HL-60/S4 treated with phorbol 12-myristate 13-acetate at 8.2 ng/mL for 4 days and 3 days (cell line): ENCODE measurements around the gene TRIM68.

Experiments used
- in situ Hi-C: fragments of 300-500 bp; cut with MboI; formaldehyde crosslinking; loops from 2 replicates; pipeline ENCODE4 v1.15.0; 2022; ENCODE audit warnings: low sequenced_read_pairs

TRIM68 gene, protein sequence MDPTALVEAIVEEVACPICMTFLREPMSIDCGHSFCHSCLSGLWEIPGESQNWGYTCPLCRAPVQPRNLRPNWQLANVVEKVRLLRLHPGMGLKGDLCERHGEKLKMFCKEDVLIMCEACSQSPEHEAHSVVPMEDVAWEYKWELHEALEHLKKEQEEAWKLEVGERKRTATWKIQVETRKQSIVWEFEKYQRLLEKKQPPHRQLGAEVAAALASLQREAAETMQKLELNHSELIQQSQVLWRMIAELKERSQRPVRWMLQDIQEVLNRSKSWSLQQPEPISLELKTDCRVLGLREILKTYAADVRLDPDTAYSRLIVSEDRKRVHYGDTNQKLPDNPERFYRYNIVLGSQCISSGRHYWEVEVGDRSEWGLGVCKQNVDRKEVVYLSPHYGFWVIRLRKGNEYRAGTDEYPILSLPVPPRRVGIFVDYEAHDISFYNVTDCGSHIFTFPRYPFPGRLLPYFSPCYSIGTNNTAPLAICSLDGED

DNA sequence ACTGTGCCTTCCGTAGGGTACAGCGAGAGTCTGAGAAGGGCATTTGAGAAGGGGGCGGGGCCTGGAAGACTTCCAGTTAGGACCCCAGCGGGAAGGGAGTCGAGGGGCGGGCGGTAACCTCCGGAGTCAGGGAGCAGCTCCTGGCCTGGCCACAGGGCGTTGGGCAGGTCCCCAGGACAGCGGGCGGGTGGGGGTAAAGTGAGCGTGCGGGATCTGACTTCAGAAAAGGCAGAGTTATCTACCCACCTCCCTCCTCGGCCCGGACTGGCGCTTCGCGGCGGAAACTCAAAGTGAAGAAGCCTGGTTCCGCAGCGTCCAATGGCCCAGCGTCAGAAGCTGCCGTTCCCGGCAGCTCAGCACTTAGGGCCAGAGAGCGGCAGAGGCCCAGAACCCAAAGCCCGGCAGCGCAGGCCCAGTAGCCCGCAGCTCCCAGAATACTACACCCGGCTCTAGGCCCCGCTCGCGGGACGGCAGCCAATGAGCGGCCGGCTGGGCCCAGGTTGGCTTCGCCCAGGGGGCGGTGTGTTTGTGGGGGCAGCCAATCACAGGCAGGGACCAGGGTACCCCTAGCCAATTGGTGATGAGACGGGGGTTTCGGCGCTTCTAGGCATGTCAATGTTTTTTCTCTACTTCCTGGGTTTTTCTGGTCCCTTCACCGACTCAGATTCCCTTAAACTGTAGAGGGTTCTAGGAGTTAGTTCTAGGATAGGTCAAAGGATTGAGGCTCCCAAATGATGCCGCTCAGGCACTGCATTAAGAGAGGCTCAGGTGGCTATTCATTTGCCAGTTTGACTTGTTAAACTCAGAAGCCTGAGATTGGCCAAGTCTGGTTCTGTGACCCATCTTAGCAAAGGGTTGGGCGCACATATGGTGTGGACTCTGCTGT lies at the start of gene TRIM68:
TRIM68 (minus strand) TSS at position 451 of the 886 bp plus-strand sequence. CDS start 2,727 bp downstream, outside the sequence.
- in situ Hi-C loops: no loop called here

DNA sequence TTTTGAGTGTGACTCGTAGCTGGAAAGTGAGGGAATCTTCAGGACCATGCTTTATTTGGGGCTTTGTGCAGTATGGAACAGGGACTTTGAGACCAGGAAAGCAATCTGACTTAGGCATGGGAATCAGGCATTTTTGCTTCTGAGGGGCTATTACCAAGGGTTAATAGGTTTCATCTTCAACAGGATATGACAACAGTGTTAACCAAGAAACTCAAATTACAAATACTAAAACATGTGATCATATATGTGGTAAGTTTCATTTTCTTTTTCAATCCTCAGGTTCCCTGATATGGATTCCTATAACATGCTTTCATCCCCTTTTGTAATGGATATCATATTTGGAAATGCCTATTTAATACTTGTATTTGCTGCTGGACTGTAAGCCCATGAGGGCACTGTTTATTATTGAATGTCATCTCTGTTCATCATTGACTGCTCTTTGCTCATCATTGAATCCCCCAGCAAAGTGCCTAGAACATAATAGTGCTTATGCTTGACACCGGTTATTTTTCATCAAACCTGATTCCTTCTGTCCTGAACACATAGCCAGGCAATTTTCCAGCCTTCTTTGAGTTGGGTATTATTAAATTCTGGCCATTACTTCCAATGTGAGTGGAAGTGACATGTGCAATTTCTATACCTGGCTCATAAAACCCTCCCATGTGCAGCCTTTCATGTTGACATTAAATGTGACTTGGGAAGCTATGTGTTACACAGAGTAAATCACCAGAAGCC lies 46.8 kb upstream of the TRIM68 start:
- in situ Hi-C loops: no loop called here

DNA sequence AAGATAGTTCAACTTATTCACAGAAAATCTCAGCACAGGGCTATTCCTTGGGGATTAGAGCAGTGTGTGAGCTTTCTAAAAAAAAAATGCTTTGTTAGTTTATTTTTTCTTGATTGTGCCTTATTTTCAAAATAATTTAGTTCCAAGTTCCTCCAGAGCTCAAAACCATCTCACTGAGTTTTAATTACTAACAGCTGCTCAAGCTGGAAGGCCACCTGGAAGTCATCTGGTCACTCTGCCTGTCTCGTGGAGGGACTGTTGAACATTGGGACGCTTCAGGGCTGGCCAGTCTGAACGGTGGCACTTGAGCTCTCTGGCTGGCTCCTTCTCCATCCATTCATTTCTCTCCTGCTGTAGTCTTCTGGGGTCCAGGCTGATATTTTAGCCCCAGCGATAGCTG lies 39.7 kb upstream of the TRIM68 start:
- in situ Hi-C loops: no loop called here

DNA sequence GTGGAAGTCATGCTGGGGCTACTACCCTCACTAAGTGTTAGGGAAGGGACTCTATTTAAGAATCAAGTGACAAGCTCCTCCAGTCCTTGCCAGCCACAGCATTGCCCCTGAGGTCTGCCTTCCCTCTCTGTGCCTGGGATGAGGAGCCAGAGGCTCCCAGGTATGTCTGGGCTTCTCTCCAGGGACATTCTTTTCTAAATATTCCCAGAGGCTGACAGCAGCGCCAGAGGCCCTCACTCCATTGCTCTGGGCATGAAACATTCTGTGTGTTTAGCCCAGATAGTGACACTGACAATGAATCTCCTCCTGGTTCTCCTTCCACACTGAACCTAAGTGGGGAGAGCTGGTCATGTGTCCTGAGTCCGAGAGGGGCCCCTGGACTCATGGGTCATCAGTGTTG lies 37.9 kb upstream of the TRIM68 start:
- in situ Hi-C loops: no loop called here

DNA sequence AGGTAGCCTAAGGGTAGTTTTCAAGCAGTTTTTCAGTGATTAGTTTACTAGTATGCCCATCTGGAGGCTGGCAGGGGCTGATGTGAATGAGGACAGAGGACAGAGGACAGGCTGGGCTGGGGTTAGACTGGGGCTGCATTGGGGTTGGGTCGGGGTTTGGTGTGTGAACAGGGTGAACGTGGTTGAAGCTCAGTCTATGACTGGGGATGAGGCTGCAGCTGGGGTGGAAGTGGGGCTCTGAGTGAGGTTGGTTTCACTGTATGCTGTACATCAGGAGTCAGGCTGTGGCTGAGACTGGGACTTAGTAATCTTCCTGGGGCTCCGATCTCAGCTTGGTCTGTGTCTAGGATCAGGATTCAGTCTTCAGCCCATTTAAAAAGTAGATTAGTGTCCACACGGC lies 36.2 kb upstream of the TRIM68 start:
- in situ Hi-C loops: no loop called here

DNA sequence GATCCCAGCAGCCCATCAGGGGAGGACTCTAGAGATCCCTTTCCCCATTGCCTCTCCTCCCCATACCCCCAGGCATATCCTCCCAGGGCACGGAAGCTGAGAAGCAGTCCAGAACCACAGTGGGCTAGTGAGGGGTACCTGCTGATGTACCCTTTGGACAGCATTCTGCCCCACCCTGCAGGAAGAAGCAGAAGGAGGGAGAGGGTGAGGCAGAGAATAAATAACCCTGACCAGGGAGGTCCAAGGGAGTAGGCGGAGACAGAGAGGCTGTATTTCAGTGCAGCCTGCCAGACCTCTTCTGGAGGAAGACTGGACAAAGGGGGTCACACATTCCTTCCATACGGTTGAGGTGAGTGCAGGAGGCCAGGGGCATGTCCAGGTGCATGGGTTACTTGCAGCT lies 35.7 kb upstream of the TRIM68 start, which contains the start of gene OR51E1:
OR51E1 (plus strand) TSS at position 301 of the 400 bp plus-strand sequence. CDS start 8,545 bp downstream, outside the sequence.
- in situ Hi-C loops: no loop called here

DNA sequence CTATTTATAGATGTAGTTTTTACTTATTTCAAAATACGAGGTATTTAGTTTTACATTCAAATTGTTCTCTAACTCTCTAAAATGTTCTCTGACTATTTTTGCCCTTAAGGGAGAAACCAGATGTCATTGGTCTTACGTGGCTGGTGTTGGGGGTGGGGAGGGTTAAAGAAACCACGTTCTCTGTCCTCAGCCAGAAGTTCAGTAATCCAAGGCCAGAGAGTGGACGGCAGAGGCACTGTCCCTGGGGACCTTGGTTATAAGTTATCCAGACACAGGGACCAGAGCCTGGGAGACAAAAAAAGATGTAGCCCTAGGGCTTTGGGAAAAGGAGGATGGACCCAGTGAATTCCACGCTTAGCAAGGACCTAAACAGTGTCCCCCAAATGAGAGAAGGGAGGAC lies 35.0 kb upstream of the TRIM68 start:
- in situ Hi-C loops: no loop called here

DNA sequence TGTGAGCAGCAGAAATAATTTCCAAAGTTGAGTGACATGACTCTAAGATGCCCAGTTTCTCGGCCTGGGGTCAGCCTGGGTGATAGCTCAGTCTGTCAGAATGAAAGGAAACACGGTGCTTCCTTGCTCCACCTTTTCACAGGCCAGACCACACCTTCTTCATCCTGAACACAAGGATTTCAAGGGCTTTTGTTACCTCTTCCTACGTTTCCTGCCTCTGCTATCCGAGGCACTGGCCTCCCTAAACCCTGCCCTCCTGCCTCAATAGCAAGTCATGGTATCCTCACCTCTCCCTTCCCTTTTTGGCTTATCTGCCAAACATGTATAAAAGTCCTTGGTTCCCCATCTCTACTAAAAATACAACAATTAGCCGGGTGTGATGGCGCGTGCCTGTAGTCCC lies 34.0 kb upstream of the TRIM68 start:
- in situ Hi-C loops: no loop called here

DNA sequence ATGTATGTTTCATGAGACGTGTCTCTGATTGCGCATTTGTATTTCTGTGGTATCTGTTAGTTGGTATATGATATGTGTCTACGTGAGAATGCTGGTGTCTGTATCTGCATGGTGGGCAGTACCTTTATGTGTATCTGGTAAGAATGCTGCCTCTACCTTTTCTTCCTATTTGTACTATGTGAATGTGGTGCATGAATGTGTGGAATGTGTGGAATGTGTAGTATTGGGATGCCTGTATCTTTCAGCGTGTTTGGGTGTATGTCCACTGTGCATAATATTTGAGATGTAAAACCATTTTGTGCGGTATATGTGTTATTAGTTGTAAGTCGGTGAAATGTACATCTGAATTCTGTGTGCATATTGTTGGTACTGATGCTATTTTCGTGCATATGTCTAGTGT lies 33.5 kb upstream of the TRIM68 start:
- in situ Hi-C loops: no loop called here

DNA sequence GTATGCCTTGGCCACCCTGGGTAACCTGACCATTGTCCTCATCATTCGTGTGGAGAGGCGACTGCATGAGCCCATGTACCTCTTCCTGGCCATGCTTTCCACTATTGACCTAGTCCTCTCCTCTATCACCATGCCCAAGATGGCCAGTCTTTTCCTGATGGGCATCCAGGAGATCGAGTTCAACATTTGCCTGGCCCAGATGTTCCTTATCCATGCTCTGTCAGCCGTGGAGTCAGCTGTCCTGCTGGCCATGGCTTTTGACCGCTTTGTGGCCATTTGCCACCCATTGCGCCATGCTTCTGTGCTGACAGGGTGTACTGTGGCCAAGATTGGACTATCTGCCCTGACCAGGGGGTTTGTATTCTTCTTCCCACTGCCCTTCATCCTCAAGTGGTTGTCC lies 31.9 kb upstream of the TRIM68 start:
- in situ Hi-C loops: no loop called here

DNA sequence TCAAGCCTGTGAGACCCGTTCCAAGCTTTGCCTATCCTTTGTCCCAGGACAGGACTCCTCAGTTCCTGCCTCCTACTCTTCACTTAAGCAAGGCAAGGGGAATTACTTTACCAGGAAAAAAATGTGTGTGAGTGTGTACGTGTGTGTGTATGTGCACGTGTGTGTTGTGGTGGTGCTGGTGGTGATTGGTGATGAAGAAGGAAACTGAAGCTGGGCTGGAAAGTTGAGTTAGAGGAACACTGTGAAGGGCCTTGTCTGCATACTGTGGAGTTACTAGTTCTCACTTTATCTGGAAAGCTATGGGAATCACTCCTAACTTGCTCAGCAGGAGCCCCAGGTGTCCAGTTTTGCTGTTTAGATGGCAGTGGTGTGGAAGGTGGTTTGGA lies 29.6 kb upstream of the TRIM68 start:
- in situ Hi-C loops: no loop called here

DNA sequence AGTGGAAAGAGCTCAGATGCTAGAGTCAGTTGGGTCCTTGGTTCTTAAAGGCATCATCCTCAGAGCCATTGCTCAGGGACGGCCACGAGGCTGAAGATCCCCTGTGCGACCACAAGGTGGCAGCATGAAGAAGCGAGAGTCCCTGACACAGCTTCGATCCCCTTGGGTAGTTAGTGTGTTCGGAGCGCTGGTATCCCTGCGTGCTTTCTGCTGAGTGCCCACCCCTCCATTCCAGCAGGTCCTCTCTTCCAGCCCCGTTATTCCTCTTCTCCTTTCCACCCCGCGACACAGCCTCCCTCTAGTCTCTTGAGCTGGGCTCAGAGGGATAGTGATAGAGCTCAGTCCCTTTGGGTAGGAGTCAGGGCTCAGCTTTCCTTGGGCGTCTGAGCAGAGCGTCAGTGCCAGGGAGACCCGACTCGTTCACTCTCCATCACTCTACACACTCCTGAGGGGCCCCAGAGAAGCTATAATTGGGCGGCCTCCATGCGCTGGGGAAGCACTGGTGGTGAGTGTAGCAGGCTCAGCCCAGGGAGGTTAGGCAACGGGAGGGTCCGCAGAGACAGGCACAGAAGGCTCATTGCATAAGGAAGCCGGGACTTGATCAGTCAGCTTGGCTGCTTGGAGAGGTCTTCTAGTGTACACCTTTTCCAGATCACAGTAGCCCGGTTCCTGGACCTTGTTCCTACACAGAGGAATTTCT lies 29.1 kb upstream of the TRIM68 start, which contains the start of gene OR51D1:
OR51D1 (plus strand) TSS at position 516 of the 700 bp plus-strand sequence. CDS start 2,314 bp downstream, outside the sequence.
- in situ Hi-C loops: no loop called here

DNA sequence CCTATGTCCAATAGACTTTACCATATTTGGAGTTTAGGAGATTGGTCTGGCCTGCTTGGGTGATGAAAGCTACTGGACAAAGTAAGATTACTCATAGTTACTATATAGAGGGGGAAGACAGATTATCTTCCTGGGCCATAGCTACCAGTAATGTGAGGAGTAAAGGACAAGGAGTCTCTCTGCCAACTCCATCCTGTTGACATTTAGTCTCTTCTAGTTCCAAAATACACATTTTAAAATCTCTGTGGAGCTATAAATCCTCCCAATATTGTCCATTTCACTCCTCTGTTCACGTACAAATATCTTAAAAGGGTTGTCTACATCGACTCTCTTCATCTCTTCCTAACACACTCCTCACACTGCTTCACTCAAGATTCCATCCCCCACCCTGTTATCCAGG lies 28.1 kb upstream of the TRIM68 start:
- in situ Hi-C loops: no loop called here

DNA sequence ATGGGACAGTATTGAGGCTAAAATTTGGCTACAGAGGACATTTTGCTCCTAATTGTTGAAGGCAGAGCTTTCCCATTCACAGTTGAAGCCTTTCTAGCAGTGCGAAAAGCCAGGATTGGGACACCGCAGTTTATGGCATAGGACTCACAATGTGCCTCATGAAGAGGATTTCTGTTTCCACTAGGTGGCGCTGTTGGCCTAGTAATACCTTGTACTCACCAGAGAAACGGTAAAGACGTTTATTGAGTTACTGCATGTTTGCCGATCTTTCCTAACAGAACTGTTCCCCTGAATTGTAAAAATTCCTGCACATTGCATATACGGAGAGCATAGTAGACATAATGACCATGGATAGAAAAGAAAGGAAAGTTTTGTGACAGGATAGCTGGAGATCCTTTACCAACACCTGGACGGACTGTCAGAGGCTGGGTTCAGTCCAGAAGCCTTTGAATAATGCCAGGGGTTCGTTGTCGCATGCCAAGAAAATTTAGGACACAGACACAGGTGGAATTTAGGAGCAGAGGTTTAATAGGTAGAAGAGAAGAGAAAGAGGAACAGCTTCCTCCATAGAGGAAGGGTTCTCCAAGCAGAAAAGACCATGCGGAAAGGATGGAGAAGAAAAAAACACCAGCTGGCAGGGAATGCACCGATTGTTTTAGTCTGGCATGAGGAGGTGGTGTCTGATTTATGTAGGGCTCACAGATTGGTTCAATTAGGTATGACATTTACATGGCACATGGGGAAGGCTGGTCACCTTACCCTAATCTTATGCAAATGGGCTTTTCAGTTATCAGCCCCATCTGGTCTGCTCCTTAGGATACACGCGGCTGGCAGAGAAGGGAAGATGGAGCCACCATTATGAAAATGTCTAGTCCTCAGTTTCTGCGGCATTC lies 18.4 kb upstream of the TRIM68 start:
- in situ Hi-C loops: no loop called here

DNA sequence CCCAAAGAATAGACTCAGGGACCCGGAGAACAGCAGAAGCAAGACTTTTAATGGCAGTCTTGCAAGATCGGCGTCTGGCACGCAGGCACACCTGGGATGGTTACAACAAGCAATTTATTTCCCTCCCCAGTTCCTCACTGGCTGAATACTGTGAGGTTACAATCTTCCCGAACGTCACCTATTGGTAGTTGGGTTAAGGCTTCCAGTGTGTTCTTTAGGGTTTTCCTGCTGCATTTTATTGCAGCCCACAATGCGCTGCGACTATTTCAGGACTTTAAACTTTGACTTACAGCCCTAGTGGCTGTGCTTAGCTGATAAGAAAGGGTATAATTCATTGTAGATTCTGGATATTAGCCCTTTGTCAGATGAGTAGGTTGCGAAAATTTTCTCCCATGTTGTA lies 11.5 kb upstream of the TRIM68 start:
- in situ Hi-C loops: no loop called here

DNA sequence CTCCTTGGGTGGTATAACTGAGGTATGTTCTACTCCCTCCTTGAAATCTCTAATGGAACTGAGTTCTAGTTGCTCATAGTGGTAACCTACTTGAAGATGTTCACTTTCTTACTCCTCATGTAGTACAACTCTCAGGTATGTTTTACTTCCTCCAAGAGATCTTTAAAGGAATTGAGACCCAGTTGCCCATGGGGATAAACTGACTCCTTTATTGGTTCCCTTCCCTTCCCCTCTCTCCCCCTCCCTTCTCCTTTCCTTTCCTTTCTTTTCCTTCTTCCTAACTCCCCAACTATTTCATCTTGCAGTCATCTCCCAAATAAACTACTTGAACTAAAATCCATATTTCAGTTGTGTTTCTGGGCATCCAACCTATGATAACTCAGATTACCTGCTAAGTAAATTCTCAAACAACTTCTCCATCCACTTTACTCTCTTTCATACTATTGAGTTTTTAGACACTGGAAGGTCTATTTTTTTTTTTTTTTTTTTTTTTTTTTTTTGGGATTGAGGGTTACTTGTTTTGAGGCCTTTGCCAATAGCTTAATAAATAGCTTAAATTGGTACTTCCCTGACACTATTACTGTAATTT lies 7.9 kb upstream of the TRIM68 start:
- in situ Hi-C loops: no loop called here

DNA sequence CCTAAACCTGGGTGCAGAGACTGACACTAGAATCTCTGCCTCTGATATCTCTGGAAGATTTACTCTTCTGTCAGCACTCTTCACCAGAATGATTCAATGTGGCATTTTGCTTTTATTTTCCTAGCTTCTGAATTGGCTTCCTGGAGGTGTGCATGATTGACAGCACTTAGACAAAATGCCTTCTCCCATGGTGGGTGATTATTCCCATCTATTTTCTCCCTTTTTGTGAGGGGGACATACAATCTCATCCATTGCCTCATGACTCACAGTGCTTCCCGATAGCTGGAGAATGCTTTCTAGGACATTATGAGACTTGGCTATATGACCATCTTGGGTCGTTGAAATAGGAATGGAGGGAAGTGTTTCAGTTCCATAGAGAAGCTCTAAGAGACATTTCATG lies 4.0 kb upstream of the TRIM68 start:
- in situ Hi-C loops: no loop called here

DNA sequence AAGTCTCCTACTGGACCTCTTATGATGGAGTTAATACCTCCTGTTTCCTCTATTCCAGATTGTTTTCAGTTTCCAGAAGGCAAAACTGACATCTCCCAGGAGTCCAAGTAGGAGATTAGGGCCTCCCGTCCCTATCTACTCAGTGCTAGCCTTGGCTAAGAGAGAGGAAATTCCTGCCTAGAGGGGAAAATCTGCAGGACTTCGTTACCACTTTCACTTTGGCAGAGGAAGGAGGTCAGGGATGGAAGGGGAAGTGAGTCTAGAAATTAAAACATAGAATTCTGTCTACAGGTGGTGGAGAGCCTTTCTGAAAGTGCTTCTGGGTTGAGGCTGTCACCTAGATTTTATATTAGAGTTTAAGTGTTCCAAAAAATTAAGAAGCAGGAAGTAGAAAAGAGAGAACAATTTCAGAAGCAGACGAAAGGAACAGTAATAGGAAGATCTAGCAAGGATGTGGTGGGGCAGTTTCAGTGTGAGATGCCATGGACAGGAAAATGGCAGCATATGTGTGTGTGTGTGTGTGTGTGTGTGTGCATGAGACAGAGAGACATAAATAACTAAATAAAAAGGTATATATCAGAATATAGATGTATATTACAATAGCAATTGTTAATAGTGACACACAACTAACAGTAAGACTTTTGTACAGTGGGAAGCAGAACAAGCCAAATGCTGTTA lies 2.4 kb upstream of the TRIM68 start:
- in situ Hi-C loops: no loop called here
